ENCODE data around the gene ZCCHC24. TPM values are rescaled to one million over a fixed set of nuclear protein-coding genes. Genes with fewer than 3 reads are reported as not detected.

The ZCCHC24 gene
- 3.5 to 5.7 TPM (median 5.1 TPM) in 5 replicates for total RNA-seq (2022; extraction: Qiagen RNA extraction; ENCODE audit: low read depth)

GRCh38 chr10:79445161-79445976 is at the start of gene ZCCHC24:
ZCCHC24 (minus strand) TSS chr10:79445624; CDS start chr10:79445440, 184 bp downstream.

DNA sequence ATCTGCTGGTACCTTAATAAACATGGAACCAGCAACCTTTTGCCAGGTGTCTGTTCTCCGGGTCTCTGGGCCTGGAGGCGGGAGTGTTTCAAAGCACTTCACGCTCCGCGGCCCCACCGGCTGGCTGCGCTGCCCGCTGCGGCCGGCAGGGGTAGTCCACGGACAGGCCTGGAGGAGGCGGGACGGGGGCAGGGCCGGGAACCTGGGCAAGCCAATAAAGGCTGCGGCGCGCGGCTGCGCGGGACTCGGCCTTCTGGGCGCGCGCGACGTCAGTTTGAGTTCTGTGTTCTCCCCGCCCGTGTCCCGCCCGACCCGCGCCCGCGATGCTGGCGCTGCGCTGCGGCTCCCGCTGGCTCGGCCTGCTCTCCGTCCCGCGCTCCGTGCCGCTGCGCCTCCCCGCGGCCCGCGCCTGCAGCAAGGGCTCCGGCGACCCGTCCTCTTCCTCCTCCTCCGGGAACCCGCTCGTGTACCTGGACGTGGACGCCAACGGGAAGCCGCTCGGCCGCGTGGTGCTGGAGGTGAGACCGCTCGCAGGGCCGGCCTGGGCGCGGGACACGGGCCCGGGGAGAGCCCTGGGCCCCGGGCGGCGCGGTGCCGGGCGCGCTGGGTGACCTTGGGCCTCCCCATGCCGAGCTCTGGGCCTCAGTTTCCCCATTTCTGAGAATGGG is 98.1 kb downstream of the ZCCHC24 start, which contains the start of gene PPIF:
Gene PPIF (plus strand): TSS at position 244 of the 668 bp plus-strand sequence. CDS start 80 bp downstream, at position 324.

Other genes starting within 250 kb of the ZCCHC24 start
- 158 to 244 TPM (median 175 TPM) in 5 replicates for gene PPIF, start 98.2 kb downstream of the ZCCHC24 start, total RNA-seq (2022; extraction: Qiagen RNA extraction; ENCODE audit: low read depth)
- gene EIF5AL1, start 66.9 kb upstream of the ZCCHC24 start, total RNA-seq (2022; extraction: Qiagen RNA extraction; ENCODE audit: low read depth): 2.3 to 5.1 TPM (median 2.8 TPM) in 5 replicates
- not detected in 5 replicates for gene SFTPA2, start 114.8 kb upstream of the ZCCHC24 start, total RNA-seq (2022; extraction: Qiagen RNA extraction; ENCODE audit: low read depth)
- not detected in 5 replicates for gene SFTPA1, start 165.3 kb upstream of the ZCCHC24 start, total RNA-seq (2022; extraction: Qiagen RNA extraction; ENCODE audit: low read depth)